Measurements from ENCODE around the gene ABRACL.

DNA sequence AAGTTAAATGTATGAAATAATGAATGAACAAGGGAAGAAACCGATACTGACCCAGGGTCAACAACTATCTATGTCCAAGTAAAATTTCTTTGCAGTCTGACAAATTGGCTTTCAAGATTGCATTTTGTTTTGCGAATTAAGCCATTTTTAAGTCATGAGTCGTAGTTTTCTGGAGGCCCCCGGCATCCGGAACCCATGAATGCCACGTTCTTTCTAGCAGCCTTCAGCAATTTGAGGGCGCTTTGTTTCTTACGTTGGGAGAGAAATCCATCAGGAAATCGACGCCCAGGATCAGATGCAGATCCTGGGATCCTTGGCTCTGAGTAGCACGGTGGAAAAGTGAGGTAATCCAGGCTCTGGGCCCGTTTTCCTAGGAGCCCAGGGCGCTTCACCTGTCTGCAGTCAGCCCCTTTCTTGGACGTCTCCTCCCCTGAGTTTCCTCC lies 309 bp upstream of the ABRACL start:
- TF ChIP-seq, protein P1, sequence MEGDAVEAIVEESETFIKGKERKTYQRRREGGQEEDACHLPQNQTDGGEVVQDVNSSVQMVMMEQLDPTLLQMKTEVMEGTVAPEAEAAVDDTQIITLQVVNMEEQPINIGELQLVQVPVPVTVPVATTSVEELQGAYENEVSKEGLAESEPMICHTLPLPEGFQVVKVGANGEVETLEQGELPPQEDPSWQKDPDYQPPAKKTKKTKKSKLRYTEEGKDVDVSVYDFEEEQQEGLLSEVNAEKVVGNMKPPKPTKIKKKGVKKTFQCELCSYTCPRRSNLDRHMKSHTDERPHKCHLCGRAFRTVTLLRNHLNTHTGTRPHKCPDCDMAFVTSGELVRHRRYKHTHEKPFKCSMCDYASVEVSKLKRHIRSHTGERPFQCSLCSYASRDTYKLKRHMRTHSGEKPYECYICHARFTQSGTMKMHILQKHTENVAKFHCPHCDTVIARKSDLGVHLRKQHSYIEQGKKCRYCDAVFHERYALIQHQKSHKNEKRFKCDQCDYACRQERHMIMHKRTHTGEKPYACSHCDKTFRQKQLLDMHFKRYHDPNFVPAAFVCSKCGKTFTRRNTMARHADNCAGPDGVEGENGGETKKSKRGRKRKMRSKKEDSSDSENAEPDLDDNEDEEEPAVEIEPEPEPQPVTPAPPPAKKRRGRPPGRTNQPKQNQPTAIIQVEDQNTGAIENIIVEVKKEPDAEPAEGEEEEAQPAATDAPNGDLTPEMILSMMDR (IDR thresholded peaks at IDR 0.05; ENCODE audit: insufficient read depth, low read length), result no peak
- TF ChIP-seq POLR2AphosphoS5 (IDR thresholded peaks at IDR 0.05; ENCODE audit: low read depth), result no peak
